GM21526 (cell line): ENCODE data around the gene SLC25A29.
"Not testable (repeated sequence)": the region's sequence is repeated elsewhere in the genome, so short reads cannot be mapped to it uniquely, and the experiment has no call there.

ENCODE experiments used
- ATAC-seq: cut with Tn5 transposase; IDR thresholded peaks from one replicate; pipeline ENCODE4 v1.9.1; 2021; ENCODE audit warnings: moderate library complexity; ENCODE audit not compliant: unreplicated experiment, low FRiP score

The SLC25A29 gene

GRCh38 chr14:100283984-100284881, 22.0 kb downstream of the SLC25A29 start:
- no peak for ATAC-seq

GRCh38 chr14:100283436-100283835, 22.8 kb downstream of the SLC25A29 start:
- not testable (repeated sequence) for ATAC-seq

GRCh38 chr14:100282766-100283419, 23.4 kb downstream of the SLC25A29 start:
- no peak for ATAC-seq

- no peak for ATAC-seq
Observed at GRCh38 chr14:100282083-100282350, 24.2 kb downstream of the SLC25A29 start.

- ATAC-seq = no peak
Observed at GRCh38 chr14:100281286-100282082, 24.8 kb downstream of the SLC25A29 start.

GRCh38 chr14:100279563-100279962, 26.7 kb downstream of the SLC25A29 start:
- no peak for ATAC-seq

GRCh38 chr14:100279133-100279532, 27.1 kb downstream of the SLC25A29 start:
- no peak for ATAC-seq

- no peak for ATAC-seq
Observed at GRCh38 chr14:100278702-100279101, 27.5 kb downstream of the SLC25A29 start.

GRCh38 chr14:100275214-100275613, 31.0 kb downstream of the SLC25A29 start:
- no peak for ATAC-seq

GRCh38 chr14:100274250-100274649, 32.0 kb downstream of the SLC25A29 start:
- ATAC-seq = no peak

- no peak for ATAC-seq
Observed at GRCh38 chr14:100271247-100271939, 34.9 kb downstream of the SLC25A29 start.

- ATAC-seq = no peak
Observed at GRCh38 chr14:100268591-100269207, 37.5 kb downstream of the SLC25A29 start.

- ATAC-seq = no peak
Observed at GRCh38 chr14:100267990-100268389, 38.3 kb downstream of the SLC25A29 start.

- no peak for ATAC-seq
Observed at GRCh38 chr14:100263141-100263540, 43.1 kb downstream of the SLC25A29 start.

- no peak for ATAC-seq
Observed at GRCh38 chr14:100262545-100262944, 43.7 kb downstream of the SLC25A29 start.

GRCh38 chr14:100261621-100262020, 44.6 kb downstream of the SLC25A29 start:
- ATAC-seq = no peak

- peak; percentile 56 for ATAC-seq
Observed at GRCh38 chr14:100256339-100256895, 49.8 kb downstream of the SLC25A29 start.

GRCh38 chr14:100252684-100253083, 53.6 kb downstream of the SLC25A29 start:
- no peak for ATAC-seq

GRCh38 chr14:100250732-100251465, 55.3 kb downstream of the SLC25A29 start:
- ATAC-seq = no peak
